GM12878 (cell line): ENCODE measurements around the gene SRSF7. TPM values are rescaled to one million over a fixed set of nuclear protein-coding genes. Genes with fewer than 3 reads are reported as not detected.

ENCODE experiments used
- ATF3 ChIP-seq: IDR thresholded peaks from 2 replicates; pipeline ENCODE4 v1.6.1; 2011; ENCODE audit warnings: low read depth, mild to moderate bottlenecking, low read length, moderate library complexity, borderline replicate concordance; ENCODE audit errors: extremely low read depth
- BACH1 ChIP-seq: fragments of 450-650 bp; IDR thresholded peaks from 2 replicates; pipeline ENCODE4 v1.6.1; 2017; ENCODE audit warnings: mild to moderate bottlenecking, borderline replicate concordance
- BHLHE40 ChIP-seq, 2 experiments: fragments of 450-650 bp in 1 of 2; IDR thresholded peaks; 2 replicates each; pipeline ENCODE4 v1.6.1; 2011 to 2017; ENCODE audit warnings: low read depth in 2 of 2, borderline replicate concordance in 1 of 2, improper control_type of control experiment in 1 of 2, low read length in 1 of 2, mild to moderate bottlenecking in 1 of 2
- CBFB ChIP-seq: IDR thresholded peaks from 2 replicates; pipeline ENCODE4 v1.6.1; 2016; ENCODE audit warnings: antibody characterized with exemption, low read depth
- CBX3 ChIP-seq: fragments of 200-600 bp; sonication (generic); IDR thresholded peaks from 2 replicates; pipeline ENCODE4 v1.6.1; 2016; ENCODE audit warnings: low read depth, borderline replicate concordance
- CHD1 ChIP-seq: IDR thresholded peaks from 2 replicates; pipeline ENCODE4 v1.6.1; 2012; ENCODE audit warnings: low read depth, low read length, improper control_type of control experiment
- CHD4 ChIP-seq: fragments of 200-600 bp; sonication (generic); IDR thresholded peaks from 2 replicates; pipeline ENCODE4 v1.6.1; 2016; ENCODE audit warnings: mild to moderate bottlenecking
- DPF2 ChIP-seq: fragments of 450-650 bp; IDR thresholded peaks from 2 replicates; pipeline ENCODE4 v1.6.1; 2017; ENCODE audit warnings: mild to moderate bottlenecking
- ETV6 ChIP-seq, 2 experiments: fragments of 450-650 bp in 1 of 2; IDR thresholded peaks in 1 of 2; conservative IDR thresholded peaks in 1 of 2; 2 replicates each; pipeline ENCODE4 v1.6.1; 2014; ENCODE audit warnings: antibody characterized with exemption in 1 of 2, borderline replicate concordance in 1 of 2, low read depth in 1 of 2, mild to moderate bottlenecking in 1 of 2, moderate library complexity in 1 of 2
- GABPA ChIP-seq: IDR thresholded peaks from 2 replicates; pipeline ENCODE4 v1.6.1; 2014; ENCODE audit warnings: antibody characterized with exemption, low read depth, mild to moderate bottlenecking, inconsistent platforms
- HDAC6 ChIP-seq: fragments of 200-600 bp; sonication (generic); IDR thresholded peaks from one replicate; pipeline ENCODE4 v1.8.0; 2017; ENCODE audit warnings: antibody characterized with exemption; ENCODE audit not compliant: unreplicated experiment
- IKZF1 ChIP-seq: fragments of 450-650 bp; conservative IDR thresholded peaks from 2 replicates; pipeline ENCODE4 v1.6.1; 2017; ENCODE audit warnings: antibody characterized with exemption, mild to moderate bottlenecking
- IRF3 ChIP-seq: fragments of 450-650 bp; IDR thresholded peaks from 2 replicates; pipeline ENCODE4 v1.6.1; 2014; ENCODE audit warnings: mild to moderate bottlenecking
- KAT2A ChIP-seq: conservative IDR thresholded peaks from 2 replicates; pipeline ENCODE4 v1.6.1; 2011; ENCODE audit warnings: low read depth, low read length; ENCODE audit not compliant: control insufficient read depth
- NFIC ChIP-seq: IDR thresholded peaks from 2 replicates; pipeline ENCODE4 v1.6.1; 2012; ENCODE audit warnings: low read depth, mild to moderate bottlenecking, inconsistent platforms, low read length, moderate library complexity
- NFXL1 ChIP-seq: fragments of 450-650 bp; IDR thresholded peaks from 2 replicates; pipeline ENCODE4 v1.6.1; 2017; ENCODE audit warnings: antibody characterized with exemption, mild to moderate bottlenecking, borderline replicate concordance
- NR2F1 ChIP-seq: fragments of 450-650 bp; conservative IDR thresholded peaks from 2 replicates; pipeline ENCODE4 v1.6.1; 2017; ENCODE audit warnings: mild to moderate bottlenecking
- NRF1 ChIP-seq: conservative IDR thresholded peaks from 2 replicates; pipeline ENCODE4 v1.6.1; 2011; ENCODE audit warnings: mild to moderate bottlenecking, low read depth, low read length, improper control_type of control experiment
- PML ChIP-seq: IDR thresholded peaks from 2 replicates; pipeline ENCODE4 v1.6.1; 2012; ENCODE audit warnings: low read length, inconsistent platforms
- POLR2AphosphoS2 ChIP-seq: IDR thresholded peaks from 2 replicates; pipeline ENCODE4 v1.6.1; 2011; ENCODE audit warnings: low read depth, mild to moderate bottlenecking, low read length, improper control_type of control experiment, moderate library complexity
- RAD21 ChIP-seq: IDR thresholded peaks from 2 replicates; pipeline ENCODE4 v1.6.1; 2011; ENCODE audit warnings: mild to moderate bottlenecking, low read depth, low read length, moderate library complexity; ENCODE audit not compliant: insufficient read depth
- RB1 ChIP-seq: fragments of 450-650 bp; formaldehyde crosslinking; IDR thresholded peaks from 2 replicates; pipeline ENCODE4 v1.6.1; 2017; ENCODE audit warnings: mild to moderate bottlenecking, borderline replicate concordance
- RFX5 ChIP-seq: IDR thresholded peaks from 2 replicates; pipeline ENCODE4 v1.6.1; 2011; ENCODE audit warnings: low read depth, low read length, improper control_type of control experiment
- SMC3 ChIP-seq: IDR thresholded peaks from 2 replicates; pipeline ENCODE4 v1.6.1; 2011; ENCODE audit warnings: low read length, improper control_type of control experiment, borderline replicate concordance
- SREBF2 ChIP-seq: IDR thresholded peaks from 2 replicates; pipeline ENCODE4 v1.6.1; 2012; ENCODE audit warnings: mild to moderate bottlenecking, low read length
- STAT1 ChIP-seq: fragments of 450-650 bp; conservative IDR thresholded peaks from 2 replicates; pipeline ENCODE4 v1.6.1; 2014; ENCODE audit warnings: antibody characterized with exemption, mild to moderate bottlenecking
- TAF1 ChIP-seq: IDR thresholded peaks from 2 replicates; pipeline ENCODE4 v1.6.1; 2011; ENCODE audit warnings: mild to moderate bottlenecking, low read depth, low read length, borderline replicate concordance
- USF1 ChIP-seq: IDR thresholded peaks from 2 replicates; pipeline ENCODE4 v1.6.1; 2011; ENCODE audit warnings: borderline replicate concordance, low read depth, mild to moderate bottlenecking, moderate library complexity, mixed read lengths, low read length; ENCODE audit not compliant: insufficient read depth; ENCODE audit errors: extremely low read length
- ZNF217 ChIP-seq: fragments of 450-650 bp; IDR thresholded peaks from 2 replicates; pipeline ENCODE4 v1.6.1; 2017; ENCODE audit warnings: antibody characterized with exemption, mild to moderate bottlenecking
- ZNF384 ChIP-seq: IDR thresholded peaks from 2 replicates; pipeline ENCODE4 v1.6.1; 2012; ENCODE audit warnings: low read depth, mild to moderate bottlenecking, low read length, improper control_type of control experiment, borderline replicate concordance
- polyA plus RNA-seq, 11 experiments: library from polyadenylated mRNA; depleted of rRNA in 4 of 11; unstranded in 6 of 11; stranded (reverse) in 5 of 11; fragments of >200 nt; fragmentation: Nextera tagmentation in 4 of 11; fragmentation: Illumina TruSeq in 1 of 11; extraction: Ambion mirVana in 4 of 11; extraction: Trizol in 1 of 11; gene quantifications; 1 replicate in 1 of 11; 2 replicates in 10 of 11; pipeline versions ENCODE4 v1.2.1 to v1.2.3, GENCODE V29; 2011 to 2016; ENCODE audit warnings: inconsistent platforms in 2 of 11, missing spikeins in 2 of 11, low read depth in 1 of 11
- total RNA-seq, 4 experiments: library from RNA; depleted of rRNA in 3 of 4; stranded (reverse); fragments of >200 nt in 3 of 4; fragmentation: Illumina TruSeq in 1 of 4; extraction: Trizol in 1 of 4; gene quantifications; 2 replicates each; pipeline versions ENCODE4 v1.2.1 to v1.2.3, GENCODE V29; 2013 to 2021

SRSF7 gene
- total and polyA plus RNA-seq, 10 of the 15 experiments (the other 5 are each of a cell fraction or from before 2014, with no cell fraction given): 205 to 785 (median 408) TPM

- TF ChIP-seq ATF3: no peak
- no peak for TF ChIP-seq USF1
- peak; percentile 44; the same call in 1 of the 2 replicates for TF ChIP-seq GABPA
- TF ChIP-seq CHD4: no peak
- no peak for TF ChIP-seq KAT2A
- TF ChIP-seq ZNF217: no peak; the same call in 1 of the 2 replicates
- peak; percentile 96 for TF ChIP-seq BACH1
- peak; percentile 66 for TF ChIP-seq NRF1
- peak; percentile 76; the same call in 1 of the 2 replicates for TF ChIP-seq CHD1
- peak; percentile 54; the same call in 1 of the 2 replicates for TF ChIP-seq SREBF2
- peak in 1 of 2 experiments; percentile 57; a peak in 1 of 4 replicates for TF ChIP-seq ETV6 (conservative IDR thresholded peaks at IDR 0.05 in 1 of 2, IDR thresholded peaks at IDR 0.05 in 1 of 2; ENCODE audit: borderline replicate concordance in 1 of 2, low read depth in 1 of 2)
- TF ChIP-seq STAT1: peak; percentile 99
- no peak for TF ChIP-seq IRF3
- 0 out of 2 replicates have a peak, but pooled peaks have one; percentile 4 for TF ChIP-seq SMC3
- peak; percentile 100 for TF ChIP-seq HDAC6
- no peak; the same call in none of the 2 replicates for TF ChIP-seq RFX5
- peak; percentile 99 for TF ChIP-seq TAF1
- peak; percentile 93 for TF ChIP-seq RB1
- peak; percentile 49 to 63; a peak in 3 of 4 replicates for TF ChIP-seq BHLHE40 (IDR thresholded peaks at IDR 0.05; ENCODE audit: borderline replicate concordance in 1 of 2, low read depth in 2 of 2, low read length in 1 of 2)
- TF ChIP-seq CBX3: no peak
- no peak; the same call in 1 of the 2 replicates for TF ChIP-seq NFIC
- TF ChIP-seq POLR2AphosphoS2: peak; percentile 100
- peak; percentile 80 for TF ChIP-seq IKZF1
- peak; percentile 48 for TF ChIP-seq NR2F1
- TF ChIP-seq CBFB: peak; percentile 99
- TF ChIP-seq DPF2: peak; percentile 61; the same call in 1 of the 2 replicates
- no peak for TF ChIP-seq RAD21
- peak; percentile 100 for TF ChIP-seq PML
- no peak for TF ChIP-seq ZNF384
- no peak for TF ChIP-seq NFXL1
Measured at GRCh38 chr2:38750891-38751595, at the start of gene SRSF7 (continued).
